WTC11 (cell line): Measurements from ENCODE around the gene VIM.

Source experiments
- ATF1 ChIP-seq: sonication (generic); formaldehyde crosslinking; IDR thresholded peaks from 2 replicates; pipeline ENCODE4 v1.8.1; 2023; ENCODE audit warnings: mild to moderate bottlenecking, moderate library complexity, missing genetic modification reagents
- CREB1 ChIP-seq: sonication (generic); formaldehyde crosslinking; IDR thresholded peaks from 2 replicates; pipeline ENCODE4 v1.8.0; 2023; ENCODE audit warnings: mild to moderate bottlenecking, missing genetic modification reagents
- CTCF ChIP-seq: fragments of 200-600 bp; IDR thresholded peaks from 2 replicates; pipeline ENCODE4 v1.8.0; 2022; ENCODE audit warnings: antibody characterized with exemption
- FOXK1 ChIP-seq: sonication (generic); formaldehyde crosslinking; IDR thresholded peaks from 2 replicates; pipeline ENCODE4 v1.8.0; 2022; ENCODE audit warnings: mild to moderate bottlenecking, moderate library complexity, missing genetic modification reagents
- JUN ChIP-seq: sonication (generic); formaldehyde crosslinking; IDR thresholded peaks from 2 replicates; pipeline ENCODE4 v1.8.0; 2023; ENCODE audit warnings: mild to moderate bottlenecking, missing genetic modification reagents
- MLX ChIP-seq: sonication (generic); formaldehyde crosslinking; IDR thresholded peaks from 2 replicates; pipeline ENCODE4 v1.8.1; 2023; ENCODE audit warnings: mild to moderate bottlenecking, missing genetic modification reagents, moderate library complexity
- RELA ChIP-seq: sonication (generic); formaldehyde crosslinking; IDR thresholded peaks from 2 replicates; pipeline ENCODE4 v1.8.1; 2022; ENCODE audit warnings: missing genetic modification reagents, mild to moderate bottlenecking, borderline replicate concordance
- SMAD4 ChIP-seq: sonication (generic); formaldehyde crosslinking; IDR thresholded peaks from 2 replicates; pipeline ENCODE4 v1.8.0; 2022; ENCODE audit warnings: mild to moderate bottlenecking, missing genetic modification reagents
- USF1 ChIP-seq: sonication (generic); formaldehyde crosslinking; IDR thresholded peaks from 2 replicates; pipeline ENCODE4 v1.8.0; 2022; ENCODE audit warnings: mild to moderate bottlenecking, missing genetic modification reagents
- ZNF121 ChIP-seq: sonication (generic); formaldehyde crosslinking; IDR thresholded peaks from 2 replicates; pipeline ENCODE4 v1.8.0; 2023; ENCODE audit warnings: missing genetic modification reagents
- ZNF423 ChIP-seq: fragments of 250-450 bp; sonication (Bioruptor Pico); IDR thresholded peaks from 2 replicates; pipeline ENCODE4 v2.1.2; 2022; ENCODE audit warnings: mild to moderate bottlenecking, moderate library complexity
- TF ChIP-seq, protein P1 (sequence below): sonication (generic); formaldehyde crosslinking; IDR thresholded peaks from 2 replicates; pipeline ENCODE4 v1.8.1; 2023; ENCODE audit warnings: mild to moderate bottlenecking, missing genetic modification reagents

GRCh38 chr10:17181751-17182150 lies 46.3 kb upstream of the VIM start:
- TF ChIP-seq FOXK1 (CRISPR knock-in tag): no peak
- no peak for TF ChIP-seq CTCF
- TF ChIP-seq ATF1 (CRISPR knock-in tag): no peak
- TF ChIP-seq ZNF121 (CRISPR knock-in tag): no peak
- no peak for TF ChIP-seq RELA
- TF ChIP-seq ZNF423: no peak
- no peak for TF ChIP-seq USF1 (CRISPR knock-in tag)
- TF ChIP-seq, protein P1, sequence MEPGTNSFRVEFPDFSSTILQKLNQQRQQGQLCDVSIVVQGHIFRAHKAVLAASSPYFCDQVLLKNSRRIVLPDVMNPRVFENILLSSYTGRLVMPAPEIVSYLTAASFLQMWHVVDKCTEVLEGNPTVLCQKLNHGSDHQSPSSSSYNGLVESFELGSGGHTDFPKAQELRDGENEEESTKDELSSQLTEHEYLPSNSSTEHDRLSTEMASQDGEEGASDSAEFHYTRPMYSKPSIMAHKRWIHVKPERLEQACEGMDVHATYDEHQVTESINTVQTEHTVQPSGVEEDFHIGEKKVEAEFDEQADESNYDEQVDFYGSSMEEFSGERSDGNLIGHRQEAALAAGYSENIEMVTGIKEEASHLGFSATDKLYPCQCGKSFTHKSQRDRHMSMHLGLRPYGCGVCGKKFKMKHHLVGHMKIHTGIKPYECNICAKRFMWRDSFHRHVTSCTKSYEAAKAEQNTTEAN (CRISPR knock-in tag): no peak
- no peak for TF ChIP-seq CREB1 (CRISPR knock-in tag)
- no peak for TF ChIP-seq SMAD4 (CRISPR knock-in tag)
- TF ChIP-seq JUN (CRISPR knock-in tag): no peak
- TF ChIP-seq MLX (CRISPR knock-in tag): no peak
